Activated CD8-positive, alpha-beta memory T cell treated with anti-CD3 and anti-CD28 coated beads, Interleukin-2, amount 50 U/mL, for 24 hours (primary cell): ENCODE data around the gene PDZRN4.
"Not testable (repeated sequence)": the region's sequence is repeated elsewhere in the genome, so short reads cannot be mapped to it uniquely, and the experiment has no call there.

Experiments
- DNase-seq: peaks from one replicate; pipeline ENCODE4 v3.0.0-alpha.2; 2020; ENCODE audit errors: extremely low read depth

Gene PDZRN4

DNA sequence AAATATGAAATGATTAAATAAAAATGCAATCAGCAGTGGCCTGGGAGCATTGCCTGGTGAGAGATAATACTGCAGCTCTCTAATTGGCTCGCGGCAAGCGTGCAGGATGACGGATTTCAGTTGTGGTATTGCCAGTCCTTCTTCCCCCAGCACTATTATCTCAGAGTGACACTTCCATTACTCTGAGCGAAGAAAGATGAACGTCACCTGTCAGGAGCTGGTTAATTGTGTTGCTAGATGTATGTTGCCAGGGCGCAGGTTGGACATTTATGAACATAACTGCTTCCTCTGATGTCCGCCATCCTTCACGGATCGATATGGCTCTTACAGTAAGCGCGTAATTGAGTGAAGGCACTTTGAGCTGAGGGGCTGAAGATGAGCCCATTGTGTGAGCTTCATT, 374.9 kb downstream of the PDZRN4 start:
- no peak for DNase-seq

DNA sequence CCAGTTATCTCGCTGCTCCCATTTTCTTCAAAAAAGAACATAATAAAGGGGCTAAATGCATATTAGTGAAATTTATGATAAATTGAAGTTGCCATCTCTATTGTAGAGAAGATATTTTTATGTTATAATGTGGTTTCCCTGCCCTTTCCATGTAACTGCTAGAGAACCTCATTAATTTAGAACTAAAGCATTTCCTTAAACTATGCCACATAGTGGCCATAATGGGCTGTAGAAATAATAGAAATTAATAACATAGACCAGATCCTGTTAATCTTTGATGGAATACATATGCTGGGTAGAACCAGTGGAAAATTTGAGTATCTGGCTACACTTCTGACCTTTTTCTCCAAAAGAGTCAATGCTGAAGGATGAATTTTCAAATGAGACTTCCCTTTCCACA, 376.7 kb downstream of the PDZRN4 start:
- no peak for DNase-seq

DNA sequence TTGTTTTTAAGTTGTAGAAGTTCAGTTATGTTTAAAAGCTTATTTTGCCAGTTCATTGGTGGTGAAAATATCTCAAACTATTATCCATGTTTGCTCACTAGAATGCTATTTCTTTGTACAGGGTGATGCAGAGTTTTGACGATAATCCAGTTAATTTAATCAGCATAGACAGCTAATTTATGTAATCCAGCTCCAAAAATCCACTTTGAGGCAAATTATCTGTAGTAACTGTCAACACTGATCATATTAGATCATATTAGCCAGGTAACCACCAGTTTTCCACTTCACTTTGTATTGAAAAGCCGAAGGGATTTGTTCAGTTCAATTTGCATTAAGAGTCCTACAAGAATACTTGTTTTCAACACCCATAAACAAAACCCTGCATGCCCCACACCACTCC, 378.6 kb downstream of the PDZRN4 start:
- no peak for DNase-seq

DNA sequence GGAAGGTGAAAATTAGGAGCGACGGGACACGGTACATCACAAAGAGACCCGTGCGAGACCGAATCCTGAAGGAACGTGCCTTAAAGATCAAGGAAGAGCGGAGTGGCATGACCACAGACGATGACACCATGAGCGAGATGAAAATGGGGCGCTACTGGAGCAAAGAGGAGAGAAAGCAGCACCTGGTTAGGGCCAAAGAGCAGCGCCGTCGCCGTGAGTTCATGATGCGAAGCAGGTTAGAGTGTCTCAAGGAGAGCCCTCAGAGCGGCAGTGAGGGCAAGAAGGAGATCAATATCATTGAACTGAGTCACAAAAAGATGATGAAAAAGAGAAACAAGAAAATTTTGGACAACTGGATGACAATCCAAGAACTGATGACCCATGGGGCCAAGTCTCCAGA, 385.3 kb downstream of the PDZRN4 start:
- no peak for DNase-seq

DNA sequence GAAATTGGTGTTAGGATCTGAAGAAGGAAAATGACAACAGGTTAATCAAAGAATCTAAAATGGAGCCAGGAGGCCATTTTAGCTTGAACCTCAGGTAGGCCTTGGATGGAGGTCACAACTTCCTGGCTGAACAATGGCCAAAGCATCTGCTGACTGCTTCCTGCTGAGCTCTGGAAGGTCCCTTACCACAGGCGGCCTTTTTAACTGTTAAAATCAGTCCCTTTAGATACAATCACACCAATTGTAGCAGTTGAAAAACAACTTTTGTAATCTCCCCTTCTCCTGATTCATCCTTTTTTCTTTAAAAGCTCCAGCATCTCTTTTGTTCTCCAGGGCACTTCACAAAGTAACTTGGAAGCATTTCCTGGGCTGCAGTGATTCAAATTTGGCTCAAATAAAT, 388.8 kb downstream of the PDZRN4 start:
- no peak for DNase-seq

DNA sequence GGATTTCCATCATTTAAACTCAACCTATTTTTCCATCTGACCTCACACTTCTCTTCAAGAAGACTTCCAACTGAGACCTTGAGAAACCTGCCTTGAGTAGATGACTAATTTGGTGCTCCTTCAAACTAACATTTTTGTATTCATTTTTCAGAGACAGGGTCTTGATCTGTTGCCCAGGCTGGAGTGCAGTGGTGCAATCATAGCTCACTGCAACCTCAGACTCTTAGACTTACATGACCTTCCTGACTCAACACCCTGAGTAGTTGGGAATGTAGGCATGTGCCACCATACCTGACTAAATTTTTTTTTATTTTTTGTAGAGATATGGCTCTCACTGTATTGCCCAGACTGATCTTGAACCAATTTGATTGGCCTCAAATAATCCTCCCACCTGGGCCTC, 389.9 kb downstream of the PDZRN4 start:
- no peak for DNase-seq

DNA sequence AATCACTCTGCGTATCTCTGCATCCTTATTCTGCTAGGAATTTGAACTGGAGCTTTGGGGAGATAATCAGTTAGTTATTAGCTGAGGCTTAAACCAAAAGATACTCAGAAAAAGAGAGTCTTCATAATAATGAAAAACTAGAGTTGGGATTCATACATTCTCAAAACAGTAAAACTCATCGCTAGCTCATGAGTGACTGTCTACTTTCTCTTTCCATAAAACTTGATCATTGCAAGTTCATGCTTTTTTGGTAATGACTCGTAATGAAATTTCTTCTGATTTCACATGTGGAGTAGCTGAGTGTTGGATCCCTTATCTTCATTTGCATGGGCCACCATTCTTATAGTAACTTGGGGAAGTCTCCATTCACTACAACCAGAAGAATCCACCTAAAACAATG, 397.7 kb downstream of the PDZRN4 start:
- no peak for DNase-seq

DNA sequence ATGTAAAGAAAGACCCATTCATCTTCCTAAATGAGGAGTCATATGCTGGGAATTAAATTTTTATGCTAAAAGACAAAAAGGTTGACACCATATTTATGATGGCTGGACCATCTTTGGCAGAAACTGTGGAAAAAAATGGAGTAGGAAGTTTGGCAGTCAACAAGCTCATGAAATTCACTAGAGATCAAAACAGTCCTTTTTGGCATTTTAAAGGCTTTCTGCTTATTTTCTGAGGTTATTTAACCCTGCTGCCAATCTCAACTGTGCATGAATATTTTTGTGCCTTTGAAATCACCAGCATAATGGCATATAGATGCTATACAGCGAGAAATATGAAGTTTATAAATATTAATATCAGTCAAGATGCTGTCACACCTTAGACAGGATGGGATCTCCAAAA, 399.5 kb downstream of the PDZRN4 start:
- DNase-seq = no peak

DNA sequence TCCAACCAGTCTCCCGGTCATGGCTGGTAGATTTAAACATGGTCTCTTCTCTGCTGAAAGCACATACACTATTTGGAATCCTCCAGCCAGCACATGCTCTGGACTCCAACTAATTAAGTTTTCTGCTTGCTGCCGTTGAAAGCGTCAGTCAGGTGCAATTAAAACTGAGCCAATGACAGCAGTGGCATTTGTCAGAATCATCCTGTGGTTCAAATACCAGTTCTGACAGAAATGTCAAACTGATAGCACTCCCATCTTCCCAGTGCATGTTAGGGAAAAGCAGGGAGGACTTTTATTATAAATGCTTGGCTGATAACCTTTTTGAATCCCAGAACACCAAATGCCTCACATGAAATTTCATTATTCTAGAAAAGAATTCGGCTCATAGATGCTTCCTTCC, 401.8 kb downstream of the PDZRN4 start:
- DNase-seq = no peak

DNA sequence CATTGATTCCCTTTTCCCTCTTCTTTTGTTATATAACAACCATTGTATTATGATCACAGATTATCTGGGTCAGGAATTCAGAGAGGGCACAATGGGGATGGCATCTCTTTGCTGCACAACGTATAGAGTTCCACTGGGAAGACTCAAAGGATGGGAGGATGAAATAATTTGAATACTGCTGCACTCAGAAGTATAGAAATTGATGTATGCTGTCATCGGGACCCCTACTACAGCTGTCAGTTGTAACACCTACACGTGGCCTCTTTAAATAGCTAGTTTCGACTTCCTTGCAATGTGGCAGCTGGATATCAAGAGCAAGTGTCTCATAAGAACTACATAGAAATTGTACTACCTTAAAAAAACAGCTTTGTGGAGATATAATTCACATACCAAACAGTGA, 408.1 kb downstream of the PDZRN4 start:
- DNase-seq = no peak

DNA sequence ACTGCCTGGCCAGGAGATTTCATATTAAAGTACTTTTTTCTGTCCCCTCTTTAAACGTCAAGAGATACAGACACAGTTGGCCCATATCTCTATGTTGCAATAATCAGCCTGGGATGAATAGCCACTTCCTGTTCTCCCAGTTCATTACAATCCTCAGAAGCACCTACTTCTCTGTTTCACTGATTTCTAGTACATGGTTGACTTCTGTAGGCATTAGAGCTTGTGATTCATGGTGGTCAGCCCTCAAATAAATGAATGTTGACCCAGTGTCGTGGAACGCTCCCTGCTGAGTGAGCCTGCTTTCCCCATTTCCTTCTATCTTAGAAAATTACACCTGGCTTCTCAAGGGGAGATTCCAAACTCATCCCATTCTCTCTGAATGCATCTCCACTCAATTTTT, 416.7 kb downstream of the PDZRN4 start:
- DNase-seq = no peak

DNA sequence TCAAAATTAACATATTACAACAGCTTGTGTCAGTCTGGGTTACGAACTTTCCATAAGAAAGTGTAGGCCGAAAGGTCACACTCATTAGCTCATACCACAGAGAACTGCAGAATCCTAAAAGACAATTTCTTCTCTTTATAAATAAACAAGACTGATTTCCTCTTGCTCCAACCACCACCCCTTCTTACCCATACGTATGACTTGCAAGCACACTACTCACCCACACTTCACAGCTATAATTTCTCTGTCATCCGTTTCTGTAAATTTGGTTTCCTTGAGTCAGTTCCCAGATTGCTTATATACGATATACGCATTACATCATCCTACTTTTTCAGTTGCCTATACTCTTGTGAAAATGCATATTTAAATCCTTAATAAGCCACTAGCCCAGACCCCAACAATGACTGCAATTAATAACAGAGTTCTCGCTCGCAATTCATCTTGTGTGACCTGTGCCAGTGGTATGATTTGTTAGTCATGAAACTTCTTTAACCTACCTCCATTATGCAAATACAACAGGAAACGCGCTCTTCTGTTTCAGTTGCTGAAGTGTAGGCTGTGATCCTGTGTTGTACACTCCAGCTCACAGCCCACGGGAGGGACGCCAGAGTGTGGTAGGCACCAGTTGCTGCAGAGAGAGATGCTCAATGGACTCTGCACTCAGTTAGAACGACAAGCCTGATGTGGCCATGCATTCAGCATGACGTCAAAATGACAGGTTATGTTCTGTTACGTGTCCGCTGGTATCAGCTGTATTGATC, 417.6 kb downstream of the PDZRN4 start:
- DNase-seq = no peak

DNA sequence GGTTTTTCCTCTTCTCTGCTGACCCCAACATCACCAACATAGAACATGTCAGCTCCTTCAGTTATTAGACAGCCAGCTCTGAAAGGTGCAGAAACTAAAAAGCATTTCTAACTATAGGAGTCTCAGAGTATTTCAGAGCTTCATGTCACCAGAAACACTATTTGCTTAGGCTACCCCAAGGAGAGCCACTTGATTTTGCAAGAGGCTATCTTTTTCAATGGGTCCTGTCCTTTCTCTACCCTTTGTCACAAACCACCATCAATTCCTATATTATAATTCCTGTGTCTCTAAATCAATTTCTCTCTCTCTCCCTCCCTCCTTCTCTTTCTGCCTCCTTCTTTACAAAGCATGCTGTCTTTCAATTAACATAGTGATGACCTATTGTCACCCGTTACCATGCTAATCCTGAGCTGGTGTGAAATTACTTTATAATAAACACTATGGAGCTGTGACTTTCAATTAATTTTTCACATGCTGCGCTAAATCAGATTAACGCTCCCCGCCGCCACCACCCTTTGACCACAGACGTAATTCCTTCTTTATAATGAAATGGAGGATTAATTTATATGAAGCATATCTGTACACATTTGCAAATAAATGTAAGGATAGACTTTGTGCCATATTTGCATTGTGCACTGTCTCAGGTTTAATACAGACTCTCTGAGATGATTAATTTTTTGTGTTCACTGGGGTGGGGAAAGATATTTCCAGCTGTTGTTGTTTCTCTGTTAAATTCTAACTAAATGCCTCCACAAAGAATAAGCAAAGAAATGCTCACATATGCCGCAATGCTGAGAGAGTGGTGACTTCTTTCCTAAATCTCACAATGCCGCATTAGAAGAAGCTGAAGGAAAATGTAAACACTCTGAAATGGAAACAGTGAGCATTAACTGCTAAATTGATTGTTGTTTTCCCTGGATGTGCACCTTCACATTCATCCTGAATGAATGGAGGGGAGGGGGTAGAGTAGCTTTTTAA, 418.6 kb downstream of the PDZRN4 start:
- DNase-seq = no peak

DNA sequence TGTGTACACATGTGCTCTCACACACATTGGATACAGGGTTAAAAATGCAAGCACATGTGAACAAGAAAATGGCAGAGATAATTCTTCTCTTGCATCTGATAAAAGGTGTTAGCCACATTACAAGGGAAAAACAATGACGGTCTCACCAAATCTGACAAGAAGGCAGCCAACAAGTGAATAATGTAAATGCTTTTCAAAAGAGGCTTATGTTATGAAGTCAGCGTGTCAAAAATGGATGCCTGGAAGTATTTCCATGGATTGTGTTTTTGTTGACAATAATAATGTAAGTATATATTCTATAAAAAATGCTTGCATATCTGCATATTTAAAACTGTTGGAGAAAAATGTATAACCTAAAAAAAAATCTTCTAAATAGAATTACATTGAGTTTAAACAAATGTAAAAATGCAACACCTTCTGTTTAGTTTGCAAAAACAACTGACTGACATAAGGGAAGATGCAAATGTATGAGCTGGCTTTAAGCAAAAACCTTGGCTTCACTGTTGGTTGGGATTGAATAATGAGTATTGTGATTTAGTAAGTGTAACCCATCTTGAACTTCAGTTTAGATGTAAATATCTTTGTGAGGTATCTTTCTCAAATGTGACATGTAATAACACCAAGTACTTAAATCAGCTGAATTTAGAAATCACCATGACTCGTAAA, 424.9 kb downstream of the PDZRN4 start:
- no peak for DNase-seq

DNA sequence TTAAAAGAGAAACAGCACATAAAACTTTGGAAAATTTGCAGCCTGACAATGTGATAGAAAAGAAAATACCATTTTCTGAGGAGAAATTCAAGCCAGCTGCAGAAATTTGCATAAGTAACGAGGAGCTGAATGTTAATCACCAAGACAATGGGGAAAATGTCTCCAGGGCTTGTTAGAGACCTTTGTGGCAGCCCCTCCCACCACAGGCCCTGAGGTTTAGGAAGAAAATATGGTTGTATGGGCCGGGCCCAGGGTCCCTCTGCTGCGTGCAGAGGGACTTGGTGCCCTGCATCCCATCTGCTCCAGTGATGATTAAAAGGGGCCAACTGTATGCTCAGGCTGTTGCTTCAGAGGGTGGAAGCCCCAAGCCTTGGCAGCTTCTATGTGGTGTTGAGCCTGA, 427.1 kb downstream of the PDZRN4 start:
- not testable (repeated sequence) for DNase-seq

DNA sequence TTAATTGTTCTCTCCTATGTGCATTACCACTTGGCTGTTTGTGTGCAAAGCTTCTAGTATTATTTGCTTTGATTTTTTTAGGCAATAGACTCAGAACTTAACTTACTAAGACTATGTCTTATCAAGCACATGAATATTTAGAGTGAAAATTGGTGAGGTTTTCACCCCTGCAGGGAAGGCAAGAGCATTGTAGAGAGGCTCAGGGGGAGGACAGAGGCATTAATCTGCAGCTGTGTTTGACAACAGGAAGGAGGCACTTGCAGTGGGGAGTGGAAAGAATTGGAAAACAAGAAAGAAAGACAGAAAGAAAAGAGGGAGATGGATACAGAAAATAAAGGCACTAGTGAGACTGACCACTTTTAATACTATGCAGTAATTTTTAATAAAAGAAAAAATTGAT, 431.6 kb downstream of the PDZRN4 start:
- no peak for DNase-seq

DNA sequence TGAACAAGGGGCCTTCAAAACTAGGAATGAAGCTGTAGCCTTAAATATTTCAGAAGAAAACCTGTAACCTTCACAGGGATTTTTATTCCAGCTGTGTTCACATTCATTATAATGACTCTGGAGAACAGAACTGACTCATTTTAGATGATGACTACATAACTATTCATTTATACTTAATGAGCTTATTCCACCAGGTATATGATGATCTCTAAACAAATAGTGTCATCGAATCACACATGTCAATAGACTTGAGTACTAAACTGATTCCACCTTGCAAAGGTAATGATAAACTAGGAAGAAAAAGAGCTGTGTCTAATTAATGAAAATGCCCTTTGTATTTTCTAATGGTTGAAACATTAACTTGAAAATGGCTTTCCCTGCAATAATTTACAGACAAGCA, 433.2 kb downstream of the PDZRN4 start:
- DNase-seq = no peak
